GM23338 (cell line): Measurements from ENCODE around the gene FRY. TPM values are rescaled to one million over a fixed set of nuclear protein-coding genes. Genes with fewer than 3 reads are reported as not detected.

ENCODE experiments used
- ATAC-seq: fragments of 200-7000 bp; cut with Tn5 transposase; 3 replicates; pipeline ENCODE4 v1.9.1; 2020
- DNase-seq: peaks from one replicate; pipeline ENCODE4 v3.0.0-alpha.2; 2015; ENCODE audit warnings: low spot score
- H2AFZ ChIP-seq: fragments of 200-600 bp; sonication (generic); 2 replicates; pipeline ENCODE4 v1.8.0; 2016; ENCODE audit warnings: antibody characterized with exemption, mild to moderate bottlenecking, moderate library complexity
- H3F3A ChIP-seq: fragments of 200-600 bp; sonication (generic); replicated peaks from 2 replicates; pipeline ENCODE4 v1.8.0; 2017; ENCODE audit warnings: antibody characterized with exemption, mixed run types, low read depth
- H3K27ac ChIP-seq: fragments of 200-600 bp; sonication (generic); 2 replicates; pipeline ENCODE4 v1.6.1; 2016; ENCODE audit warnings: low read depth
- H3K27me3 ChIP-seq: fragments of 200-600 bp; sonication (generic); 2 replicates; pipeline ENCODE4 v1.8.0; 2016; ENCODE audit warnings: mild to moderate bottlenecking, mixed run types, moderate library complexity; ENCODE audit not compliant: insufficient read depth
- H3K36me3 ChIP-seq: fragments of 200-600 bp; sonication (generic); 2 replicates; pipeline ENCODE4 v1.8.0; 2016; ENCODE audit warnings: mild to moderate bottlenecking; ENCODE audit not compliant: insufficient read depth
- H3K4me1 ChIP-seq: fragments of 200-600 bp; sonication (generic); 2 replicates; pipeline ENCODE4 v1.8.0; 2016; ENCODE audit warnings: mild to moderate bottlenecking, moderate library complexity; ENCODE audit not compliant: insufficient read depth
- H3K4me2 ChIP-seq: fragments of 200-600 bp; sonication (generic); 2 replicates; pipeline ENCODE4 v1.7.1; 2017; ENCODE audit warnings: mixed run types
- H3K4me3 ChIP-seq: fragments of 200-600 bp; sonication (generic); 2 replicates; pipeline ENCODE4 v1.6.1; 2016; ENCODE audit warnings: mixed run types
- H3K79me2 ChIP-seq: fragments of 200-600 bp; sonication (generic); replicated peaks from 2 replicates; pipeline ENCODE4 v1.8.0; 2017; ENCODE audit warnings: mild to moderate bottlenecking; ENCODE audit not compliant: insufficient read depth
- H3K9me2 ChIP-seq: fragments of 200-600 bp; sonication (generic); 2 replicates; pipeline ENCODE4 v1.8.0; 2017; ENCODE audit not compliant: insufficient read depth
- H4K20me1 ChIP-seq: fragments of 200-600 bp; sonication (generic); replicated peaks from 2 replicates; pipeline ENCODE4 v1.8.0; 2017; ENCODE audit warnings: mild to moderate bottlenecking; ENCODE audit not compliant: insufficient read depth
- H3K27ac Mint-ChIP-seq: 2 replicates; pipeline ENCODE4 v1.8.0; 2020; ENCODE audit warnings: inconsistent platforms, mild to moderate bottlenecking, moderate library complexity, mixed read lengths
- H3K27me3 Mint-ChIP-seq: 3 replicates; pipeline ENCODE4 v1.8.0; 2022; ENCODE audit warnings: low read depth, mild to moderate bottlenecking, moderate library complexity, mixed read lengths, inconsistent platforms; ENCODE audit not compliant: insufficient read depth, poor library complexity
- H3K36me3 Mint-ChIP-seq: 3 replicates; pipeline ENCODE4 v1.8.0; 2021; ENCODE audit warnings: low read depth, mild to moderate bottlenecking, inconsistent platforms, moderate library complexity, mixed read lengths
- H3K4me1 Mint-ChIP-seq: 3 replicates; pipeline ENCODE4 v1.8.0; 2020; ENCODE audit warnings: mild to moderate bottlenecking, inconsistent platforms, mixed read lengths
- H3K4me3 Mint-ChIP-seq: 3 replicates; pipeline ENCODE4 v1.8.0; 2021; ENCODE audit warnings: moderate library complexity, mild to moderate bottlenecking, inconsistent platforms, mixed read lengths
- H3K9me3 Mint-ChIP-seq: 3 replicates; pipeline ENCODE4 v1.8.0; 2020; ENCODE audit warnings: moderate library complexity, mild to moderate bottlenecking, inconsistent platforms, mixed read lengths
- CREB1 ChIP-seq: fragments of 250-450 bp; sonication (Bioruptor Pico); IDR thresholded peaks from 2 replicates; pipeline ENCODE4 v1.5.0; 2020; ENCODE audit warnings: low read depth, mild to moderate bottlenecking, moderate library complexity
- CTCF ChIP-seq, 2 experiments: fragments of 200-600 bp in 1 of 2; sonication (generic) in 1 of 2; conservative IDR thresholded peaks; 2 replicates each; pipeline versions ENCODE4 v1.5.1 to v1.6.1; 2016 to 2017; ENCODE audit warnings: antibody characterized with exemption in 2 of 2, low read depth in 2 of 2, mild to moderate bottlenecking in 2 of 2, moderate library complexity in 1 of 2
- ETS1 ChIP-seq: IDR thresholded peaks from 2 replicates; pipeline ENCODE4 v1.6.1; 2016; ENCODE audit warnings: antibody characterized with exemption
- EZH2 ChIP-seq: fragments of 200-600 bp; sonication (generic); IDR thresholded peaks from one replicate; pipeline ENCODE4 v1.8.0; 2017; ENCODE audit warnings: antibody characterized with exemption, mild to moderate bottlenecking, low read depth; ENCODE audit not compliant: unreplicated experiment
- EZH2phosphoT487 ChIP-seq: fragments of 200-600 bp; sonication (generic); IDR thresholded peaks from one replicate; pipeline ENCODE4 v1.8.1; 2018; ENCODE audit warnings: antibody characterized with exemption; ENCODE audit not compliant: unreplicated experiment
- JUNB ChIP-seq: IDR thresholded peaks from one replicate; pipeline ENCODE4 v1.6.1; 2016; ENCODE audit warnings: antibody characterized with exemption; ENCODE audit not compliant: unreplicated experiment
- NANOG ChIP-seq: IDR thresholded peaks from 2 replicates; pipeline ENCODE4 v1.6.1; 2016; ENCODE audit warnings: antibody characterized with exemption, borderline replicate concordance
- POLR2AphosphoS5 ChIP-seq: IDR thresholded peaks from 2 replicates; pipeline ENCODE4 v1.6.1; 2016; ENCODE audit warnings: antibody characterized with exemption, low read depth
- REST ChIP-seq: IDR thresholded peaks from one replicate; pipeline ENCODE4 v1.6.1; 2018; ENCODE audit warnings: antibody characterized with exemption; ENCODE audit not compliant: unreplicated experiment
- STAT1 ChIP-seq: IDR thresholded peaks from one replicate; pipeline ENCODE4 v1.6.1; 2016; ENCODE audit warnings: antibody characterized with exemption; ENCODE audit not compliant: unreplicated experiment
- ZNF114 ChIP-seq: fragments of 250-450 bp; sonication (Bioruptor Pico); IDR thresholded peaks from 2 replicates; pipeline ENCODE4 v1.5.0; 2020; ENCODE audit warnings: mild to moderate bottlenecking, moderate library complexity
- ZNF331 ChIP-seq: fragments of 250-450 bp; sonication (Bioruptor Pico); IDR thresholded peaks from 2 replicates; pipeline ENCODE4 v1.5.0; 2020; ENCODE audit warnings: low read depth, mild to moderate bottlenecking, moderate library complexity
- ZNF462 ChIP-seq: fragments of 250-450 bp; sonication (Bioruptor Pico); IDR thresholded peaks from 2 replicates; pipeline ENCODE4 v1.5.0; 2020; ENCODE audit warnings: mild to moderate bottlenecking, moderate library complexity
- polyA plus RNA-seq: library from polyadenylated mRNA; unstranded; fragments of >200 nt; fragmentation: Nextera tagmentation; extraction: Ambion mirVana; gene quantifications from 2 replicates; pipeline ENCODE4 v1.2.1, GENCODE V29; 2016
- total RNA-seq: library from RNA; depleted of rRNA; stranded (reverse); fragments of >200 nt; shearing (Covaris generic); gene quantifications from 2 replicates; pipeline ENCODE4 v1.2.3, GENCODE V29; 2014

Gene FRY
- total and polyA plus RNA-seq, 2 experiments from 2014 or later, result 2.4 to 10.1 TPM

GRCh38 chr13:32203736-32204135 lies 172.2 kb downstream of the FRY start (continued):
- no peak for TF ChIP-seq POLR2AphosphoS5
- no peak for TF ChIP-seq JUNB

- DNase-seq (no peak), ATAC-seq (no peak)
- no peak overlapping the region for H3K4me3 Mint-ChIP-seq
- Histone ChIP-seq H3K79me2 (no peaks in the 10 kb centered on the region), H3K36me3 (no peaks in the 10 kb centered on the region), H3K27me3 (no peaks in the 10 kb centered on the region), H3K4me2 (no peak overlapping the region), H3F3A (no peaks in the 10 kb centered on the region), H3K4me1 (peaks cover 6% of the 10 kb centered on the region), H4K20me1 (no peaks in the 10 kb centered on the region), H2AFZ (no peak overlapping the region), H3K27ac (no peak overlapping the region), H3K4me3 (no peak overlapping the region), H3K9me2 (0 out of 2 replicates have a peak, but pooled peaks cover 5% of the 10 kb centered on the region)
- no peak overlapping the region for H3K27ac Mint-ChIP-seq
- H3K4me1 Mint-ChIP-seq, result peaks cover 25% of the 10 kb centered on the region
- TF ChIP-seq EZH2 (no peak), ZNF462 (CRISPR knock-in tag) (no peak), ZNF114 (no peak), POLR2AphosphoS5 (no peak), EZH2phosphoT487 (no peak), ETS1 (no peak), CREB1 (CRISPR knock-in tag) (no peak), ZNF331 (no peak), CTCF (conservative IDR thresholded peaks at IDR 0.05; ENCODE audit: low read depth in 2 of 2) (no peak), JUNB (no peak), STAT1 (no peak), NANOG (no peak), REST (no peak)
- no peaks in the 10 kb centered on the region for H3K36me3 Mint-ChIP-seq
- H3K27me3 Mint-ChIP-seq, result peaks cover 1% of the 10 kb centered on the region
- no peaks in the 10 kb centered on the region for H3K9me3 Mint-ChIP-seq
Observed at GRCh38 chr13:32205431-32206096, 174.0 kb downstream of the FRY start.
